Stimulated activated CD4-positive, alpha-beta T cell treated with anti-CD3 and anti-CD28 coated beads, Interleukin-1b, Interleukin-23, amount 100 ng/mL, for 24 hours (primary cell): ENCODE results near the gene DHCR7.

Experiments used
- DNase-seq, 4 experiments: peaks; one replicate each; pipeline ENCODE4 v3.0.0-alpha.2; 2020; ENCODE audit warnings: low read depth in 4 of 4, low spot score in 1 of 4

The DHCR7 gene

GRCh38 chr11:71387200-71387599 lies 61.0 kb downstream of the DHCR7 start:
- no peak for DNase-seq

DNA sequence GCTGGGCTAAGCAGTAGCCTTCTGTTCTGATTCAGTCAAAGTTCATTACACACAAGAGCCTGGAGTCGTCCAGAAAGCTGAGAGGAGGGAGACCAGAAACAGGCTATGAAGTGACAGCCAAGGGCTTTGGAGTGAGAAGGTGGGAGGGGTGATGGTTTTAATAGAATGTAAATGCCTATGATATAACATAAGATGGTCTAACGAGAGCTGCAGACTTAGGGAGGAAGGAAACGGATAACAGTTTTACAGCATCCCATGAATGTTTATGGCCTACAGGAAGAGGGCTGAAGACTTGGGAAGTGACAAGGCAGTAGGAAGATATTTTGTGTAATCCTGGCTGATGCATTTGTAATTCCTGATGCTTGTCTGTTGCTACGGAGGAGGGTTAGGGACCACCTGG lies 62.0 kb downstream of the DHCR7 start:
- no peak for DNase-seq

DNA sequence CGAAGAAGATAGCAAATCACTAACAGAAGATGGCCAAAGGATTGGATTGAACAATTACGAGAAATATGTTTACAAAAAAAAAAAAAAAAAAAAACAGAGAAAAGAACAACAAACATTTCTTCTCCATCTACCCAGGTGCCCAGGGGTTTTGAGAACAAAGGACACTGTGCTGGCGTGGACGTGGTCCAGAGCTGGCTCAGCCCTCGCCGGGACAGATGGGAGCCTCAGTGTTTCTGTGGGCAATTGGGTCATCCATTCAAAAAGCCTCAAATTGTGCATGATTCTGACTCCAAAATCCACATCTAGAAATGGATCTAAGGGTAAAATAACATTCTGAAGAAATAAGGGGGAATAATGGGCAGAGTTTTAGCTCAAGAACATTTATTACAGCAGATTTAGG lies 63.1 kb downstream of the DHCR7 start:
- no peak for DNase-seq

- no peak for DNase-seq
Measured at GRCh38 chr11:71384561-71384960, 63.6 kb downstream of the DHCR7 start.
